OCI-LY3 (cell line): Measurements from ENCODE around the gene CD63.

Experiments used
- EZH2phosphoT487 ChIP-seq: fragments of 200-600 bp; shearing (Covaris generic); IDR thresholded peaks from 2 replicates; pipeline ENCODE4 v1.6.1; 2018; ENCODE audit warnings: antibody characterized with exemption, mixed run types, low read depth
- TF ChIP-seq, protein P1 (sequence below): fragments of 200-600, 300-600 bp; sonication (generic); IDR thresholded peaks from 2 replicates; pipeline ENCODE4 v1.5.1; 2014; ENCODE audit warnings: antibody characterized with exemption, low read length, low read depth

DNA sequence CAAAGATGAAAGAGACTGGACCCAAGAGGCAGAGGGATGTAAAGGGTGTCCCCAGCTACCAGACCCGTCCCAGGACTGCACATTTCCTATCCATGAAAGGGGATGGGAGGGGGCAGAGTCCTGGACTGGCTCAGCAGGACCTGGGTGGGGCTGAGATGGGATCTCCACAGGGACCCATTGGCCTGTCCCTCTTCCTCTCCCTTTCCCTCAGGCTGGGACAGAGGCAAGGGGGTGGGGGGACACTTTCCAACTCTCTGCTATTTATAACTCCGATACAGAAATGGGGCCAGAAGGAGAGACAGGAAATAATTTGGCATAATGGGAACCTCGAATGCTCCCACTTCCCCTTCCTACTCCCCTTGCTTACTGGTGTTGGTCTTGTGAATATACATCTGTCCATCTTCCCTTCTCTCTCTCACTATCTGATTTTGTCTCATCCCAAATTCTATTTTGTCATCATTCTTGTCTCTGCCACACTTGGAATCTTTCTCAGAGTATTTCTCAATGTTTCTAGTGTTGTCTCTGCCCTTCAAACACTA lies 20.0 kb downstream of the CD63 start:
- no peak for TF ChIP-seq EZH2phosphoT487
- TF ChIP-seq, protein P1, sequence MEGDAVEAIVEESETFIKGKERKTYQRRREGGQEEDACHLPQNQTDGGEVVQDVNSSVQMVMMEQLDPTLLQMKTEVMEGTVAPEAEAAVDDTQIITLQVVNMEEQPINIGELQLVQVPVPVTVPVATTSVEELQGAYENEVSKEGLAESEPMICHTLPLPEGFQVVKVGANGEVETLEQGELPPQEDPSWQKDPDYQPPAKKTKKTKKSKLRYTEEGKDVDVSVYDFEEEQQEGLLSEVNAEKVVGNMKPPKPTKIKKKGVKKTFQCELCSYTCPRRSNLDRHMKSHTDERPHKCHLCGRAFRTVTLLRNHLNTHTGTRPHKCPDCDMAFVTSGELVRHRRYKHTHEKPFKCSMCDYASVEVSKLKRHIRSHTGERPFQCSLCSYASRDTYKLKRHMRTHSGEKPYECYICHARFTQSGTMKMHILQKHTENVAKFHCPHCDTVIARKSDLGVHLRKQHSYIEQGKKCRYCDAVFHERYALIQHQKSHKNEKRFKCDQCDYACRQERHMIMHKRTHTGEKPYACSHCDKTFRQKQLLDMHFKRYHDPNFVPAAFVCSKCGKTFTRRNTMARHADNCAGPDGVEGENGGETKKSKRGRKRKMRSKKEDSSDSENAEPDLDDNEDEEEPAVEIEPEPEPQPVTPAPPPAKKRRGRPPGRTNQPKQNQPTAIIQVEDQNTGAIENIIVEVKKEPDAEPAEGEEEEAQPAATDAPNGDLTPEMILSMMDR = no peak
